Erythroblast (primary cell): ENCODE results near the gene NEDD9.

Experiments
- DNase-seq, 2 experiments: peaks; one replicate each; lab custom pipeline; 2025; lab: John Stamatoyannopoulos, UW
- GATA1 ChIP-seq: IDR thresholded peaks from 2 replicates; pipeline ENCODE4 v1.6.1; 2011; ENCODE audit warnings: low read depth, mild to moderate bottlenecking, control low read depth, low read length, moderate library complexity
- POLR2A ChIP-seq: IDR thresholded peaks from 2 replicates; pipeline ENCODE4 v1.6.1; 2011; ENCODE audit warnings: mild to moderate bottlenecking, low read length

Gene NEDD9

DNA sequence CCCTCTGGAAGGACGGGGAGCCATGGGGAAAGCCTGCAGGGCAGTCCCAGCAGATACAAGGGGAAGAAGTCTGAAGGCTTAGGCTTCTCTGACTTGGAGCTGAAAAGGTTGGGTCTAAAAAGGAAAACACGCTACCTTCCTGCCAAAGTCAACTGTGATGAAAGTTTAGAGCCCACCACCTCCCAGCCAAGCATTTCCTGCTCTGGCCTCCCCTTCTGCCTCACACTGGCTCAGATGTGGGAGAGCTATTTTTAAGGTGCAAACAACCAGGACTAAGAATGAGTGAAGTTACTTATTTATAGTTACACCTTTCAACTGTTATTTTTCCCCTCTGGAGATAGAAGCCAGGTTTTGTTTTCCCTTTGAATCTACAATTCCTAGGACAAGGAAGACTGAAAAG, 21.2 kb downstream of the NEDD9 start:
- no peak for DNase-seq

DNA sequence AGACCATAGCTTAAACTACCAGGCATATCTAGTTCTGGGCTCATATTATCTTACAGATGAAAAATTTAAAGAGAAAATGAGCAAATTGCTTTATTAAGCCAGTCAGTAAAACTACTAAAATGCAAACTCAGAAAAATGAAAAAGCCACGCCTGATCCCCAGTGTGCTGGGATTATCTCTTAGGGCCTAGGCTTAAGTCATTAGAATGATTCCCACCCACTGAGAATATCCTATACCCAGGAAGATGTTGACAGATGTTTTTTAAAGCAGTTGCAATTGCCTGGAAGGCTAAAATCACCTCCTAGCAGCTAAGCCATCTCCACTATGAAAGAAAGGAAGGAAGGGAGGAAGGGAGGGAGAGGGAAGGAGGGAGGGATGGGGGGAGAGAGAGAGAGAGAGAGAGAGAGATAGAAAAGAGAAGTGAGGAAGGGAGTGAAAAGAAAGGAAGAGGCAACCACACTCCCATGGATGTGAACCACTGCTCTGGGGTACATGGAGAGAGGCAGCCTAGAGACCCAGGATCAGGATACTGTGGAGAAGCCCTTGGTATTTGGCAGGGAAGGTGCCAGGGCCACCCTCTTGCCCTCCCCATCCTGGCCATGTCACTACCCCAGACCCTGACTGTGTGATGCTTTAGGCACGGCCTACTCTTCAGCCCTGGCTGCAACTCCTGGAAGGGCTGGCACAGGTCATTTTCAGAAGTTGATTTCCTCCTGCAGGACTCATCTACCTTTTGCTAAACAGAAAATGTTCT, 21.9 kb downstream of the NEDD9 start:
- no peak for TF ChIP-seq POLR2A
- TF ChIP-seq GATA1: no peak
- no peak for DNase-seq

More for the DNA sequence above, 21.2 kb downstream of the NEDD9 start:
- TF ChIP-seq POLR2A (no peak), GATA1 (no peak)

DNA sequence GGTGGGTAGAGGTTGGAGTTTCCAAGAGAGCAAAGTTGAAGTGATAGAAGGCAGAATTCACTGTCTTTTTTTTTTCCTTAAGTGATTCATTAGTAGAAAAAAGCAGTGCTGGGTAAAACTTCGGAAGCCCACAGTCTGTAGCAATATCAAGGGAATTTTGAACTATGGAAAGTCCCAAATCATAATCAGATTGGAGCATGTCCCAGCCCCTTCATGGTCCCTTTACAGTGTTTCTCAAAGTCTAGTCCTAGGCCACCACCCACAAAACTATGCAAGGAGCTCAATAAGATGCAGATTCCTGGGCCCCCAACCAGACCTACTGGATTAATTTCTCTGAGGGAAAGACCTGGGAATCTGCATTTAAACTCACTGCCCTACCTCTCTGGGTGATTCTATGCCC, 22.6 kb downstream of the NEDD9 start:
- no peak for DNase-seq
- TF ChIP-seq POLR2A (no peak), GATA1 (no peak)

- no peak for DNase-seq
- TF ChIP-seq POLR2A: no peak
- TF ChIP-seq GATA1: no peak
Observed at GRCh38 chr6:11209369-11209768, 23.1 kb downstream of the NEDD9 start.

- TF ChIP-seq GATA1 (no peak), POLR2A (no peak)
- DNase-seq: no peak
Observed at GRCh38 chr6:11208854-11209253, 23.6 kb downstream of the NEDD9 start.

- no peak for DNase-seq
- TF ChIP-seq POLR2A: no peak
- TF ChIP-seq GATA1: no peak
Observed at GRCh38 chr6:11208267-11208666, 24.2 kb downstream of the NEDD9 start.

- no peak for DNase-seq
Observed at GRCh38 chr6:11207199-11207968, 25.1 kb downstream of the NEDD9 start.

GRCh38 chr6:11206576-11206975, 25.9 kb downstream of the NEDD9 start:
- no peak for DNase-seq
- no peak for TF ChIP-seq POLR2A
- no peak for TF ChIP-seq GATA1

More at GRCh38 chr6:11207199-11207968, 25.1 kb downstream of the NEDD9 start:
- TF ChIP-seq POLR2A (no peak), GATA1 (no peak)

GRCh38 chr6:11204794-11205366, 27.6 kb downstream of the NEDD9 start:
- DNase-seq: no peak
- TF ChIP-seq POLR2A (no peak), GATA1 (no peak)

DNA sequence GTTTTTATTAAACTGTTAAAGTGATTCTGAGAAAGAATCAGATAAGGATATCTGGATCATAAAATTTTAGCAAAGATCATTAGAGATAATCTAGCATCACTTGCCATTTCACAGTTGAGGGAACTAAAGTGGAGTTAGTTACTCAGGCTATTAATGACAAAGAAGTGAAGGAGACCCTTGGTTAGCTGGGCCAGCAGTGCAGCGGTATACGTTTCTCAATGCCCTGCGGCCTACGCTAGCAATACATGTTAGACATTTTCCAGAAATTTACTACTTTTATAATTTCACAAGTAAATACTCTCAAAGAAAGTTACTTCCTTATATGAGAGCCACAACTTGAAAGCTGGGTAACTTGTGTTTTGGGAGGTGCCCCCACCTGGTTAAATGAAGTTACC, 28.5 kb downstream of the NEDD9 start:
- no peak for DNase-seq

GRCh38 chr6:11203306-11204004, 29.0 kb downstream of the NEDD9 start:
- DNase-seq: no peak
- TF ChIP-seq GATA1: no peak
- TF ChIP-seq POLR2A: no peak

More for the DNA sequence above, 28.5 kb downstream of the NEDD9 start:
- TF ChIP-seq POLR2A (no peak), GATA1 (no peak)

- DNase-seq: no peak
- no peak for TF ChIP-seq GATA1
- TF ChIP-seq POLR2A: no peak
Observed at GRCh38 chr6:11202513-11203305, 29.8 kb downstream of the NEDD9 start.
